ENCODE data around the gene PHF19.

- TF ChIP-seq CTCF (IDR thresholded peaks at IDR 0.05; ENCODE audit: extremely low read depth in 1 of 2, insufficient read depth in 1 of 2, low read depth in 1 of 2, low read length in 2 of 2) = no peak
- no peak for TF ChIP-seq EZH2 (IDR thresholded peaks at IDR 0.05; ENCODE audit: borderline replicate concordance, low read depth, low read length, severe bottlenecking)
- no peak for TF ChIP-seq POLR2A (IDR thresholded peaks at IDR 0.05; ENCODE audit: low read depth, low read length)
- no peak for TF ChIP-seq MAX (IDR thresholded peaks at IDR 0.05; ENCODE audit: insufficient read depth, insufficient read length)
- no peak for TF ChIP-seq MYC (IDR thresholded peaks at IDR 0.05; ENCODE audit: low read depth, low read length)
- TF ChIP-seq JUN (IDR thresholded peaks at IDR 0.05; ENCODE audit: borderline replicate concordance, insufficient read depth, insufficient read length, low read depth) = no peak
- no peak for TF ChIP-seq POLR2AphosphoS5 (IDR thresholded peaks at IDR 0.05; ENCODE audit: insufficient read depth, low read depth, low read length)
Observed at GRCh38 chr9:120924698-120925534, 47.9 kb upstream of the PHF19 start.
